A549 (cell line): Measurements from ENCODE around the gene NOS1.

Source experiments
- BHLHE40 ChIP-seq: IDR thresholded peaks from 2 replicates; pipeline ENCODE4 v1.6.1; 2012; ENCODE audit warnings: low read depth, low read length, inconsistent platforms
- JUN ChIP-seq, 2 experiments: fragments of >200 bp; sonication (Bioruptor Twin); formaldehyde crosslinking; IDR thresholded peaks; 2 replicates in 1 of 2; 3 replicates in 1 of 2; pipeline ENCODE4 v1.6.1; 2016 to 2017
- JUNB ChIP-seq: fragments of >200 bp; sonication (Bioruptor Twin); formaldehyde crosslinking; IDR thresholded peaks from 2 replicates; pipeline ENCODE4 v1.6.1; 2016
- NPAS2 ChIP-seq: fragments of 250-450 bp; sonication (Bioruptor Pico); IDR thresholded peaks from 2 replicates; pipeline ENCODE4 v1.8.0; 2022; ENCODE audit warnings: mild to moderate bottlenecking, moderate library complexity, borderline replicate concordance
- NR3C1 ChIP-seq: fragments of >200 bp; sonication (Bioruptor Twin); formaldehyde crosslinking; IDR thresholded peaks from 3 replicates; pipeline ENCODE4 v1.6.1; 2017
- POLR2A ChIP-seq: IDR thresholded peaks from 2 replicates; pipeline ENCODE4 v1.6.1; 2012; ENCODE audit warnings: mild to moderate bottlenecking, low read length
- TF ChIP-seq, protein P1 (sequence below): fragments of >200 bp; sonication (Bioruptor Twin); formaldehyde crosslinking; IDR thresholded peaks from 3 replicates; pipeline ENCODE4 v1.5.1; 2016

DNA sequence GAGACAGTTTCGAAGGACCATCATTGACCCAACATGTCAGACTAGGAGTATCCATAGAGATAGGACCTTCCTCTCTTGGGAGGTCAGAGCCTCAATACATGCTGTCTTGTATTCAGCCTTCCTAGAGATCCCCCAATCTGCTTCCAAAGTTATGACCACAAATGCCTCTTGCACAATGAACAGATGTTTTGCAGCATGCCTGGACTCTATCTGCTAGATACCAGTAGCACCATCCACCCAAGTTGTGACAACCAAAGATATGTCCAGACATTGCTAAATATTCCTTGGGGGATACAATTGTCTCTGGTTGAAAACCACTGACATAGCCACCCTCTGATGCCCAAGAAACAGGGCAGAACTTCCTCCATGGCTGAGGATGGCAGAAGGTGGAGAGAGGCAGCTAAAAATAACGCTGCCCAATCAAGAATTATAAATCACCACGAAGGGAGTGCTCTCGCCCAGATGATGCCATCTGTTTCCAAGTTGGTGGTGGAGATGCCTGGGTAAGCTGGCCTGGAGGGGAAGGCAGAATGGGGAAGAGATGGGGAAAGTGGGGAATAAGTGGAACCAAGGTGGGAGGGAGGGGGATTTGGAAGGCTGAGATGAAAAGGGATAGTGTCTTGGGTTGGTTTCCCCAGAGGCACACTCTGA is 42.9 kb upstream of the NOS1 start:
- TF ChIP-seq NR3C1 (no peak), NPAS2 (no peak), JUNB (no peak), JUN (IDR thresholded peaks at IDR 0.05) (no peak), POLR2A (no peak), BHLHE40 (no peak)
- TF ChIP-seq, protein P1, sequence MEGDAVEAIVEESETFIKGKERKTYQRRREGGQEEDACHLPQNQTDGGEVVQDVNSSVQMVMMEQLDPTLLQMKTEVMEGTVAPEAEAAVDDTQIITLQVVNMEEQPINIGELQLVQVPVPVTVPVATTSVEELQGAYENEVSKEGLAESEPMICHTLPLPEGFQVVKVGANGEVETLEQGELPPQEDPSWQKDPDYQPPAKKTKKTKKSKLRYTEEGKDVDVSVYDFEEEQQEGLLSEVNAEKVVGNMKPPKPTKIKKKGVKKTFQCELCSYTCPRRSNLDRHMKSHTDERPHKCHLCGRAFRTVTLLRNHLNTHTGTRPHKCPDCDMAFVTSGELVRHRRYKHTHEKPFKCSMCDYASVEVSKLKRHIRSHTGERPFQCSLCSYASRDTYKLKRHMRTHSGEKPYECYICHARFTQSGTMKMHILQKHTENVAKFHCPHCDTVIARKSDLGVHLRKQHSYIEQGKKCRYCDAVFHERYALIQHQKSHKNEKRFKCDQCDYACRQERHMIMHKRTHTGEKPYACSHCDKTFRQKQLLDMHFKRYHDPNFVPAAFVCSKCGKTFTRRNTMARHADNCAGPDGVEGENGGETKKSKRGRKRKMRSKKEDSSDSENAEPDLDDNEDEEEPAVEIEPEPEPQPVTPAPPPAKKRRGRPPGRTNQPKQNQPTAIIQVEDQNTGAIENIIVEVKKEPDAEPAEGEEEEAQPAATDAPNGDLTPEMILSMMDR = no peak
